Caki2 (cell line): ENCODE results near the gene SLC46A1. TPM values are rescaled to one million over a fixed set of nuclear protein-coding genes. Genes with fewer than 3 reads are reported as not detected.

Experiments
- DNase-seq: peaks from one replicate; pipeline ENCODE4 v3.0.0-alpha.2; 2015; ENCODE audit warnings: low read depth
- in situ Hi-C: cut with HindIII; loops from 2 replicates; pipeline ENCODE4 v1.10.0; 2016; ENCODE audit warnings: low sequenced_read_pairs, low pct_unique_long_range_greater_than_20kb, mixed read lengths
- total RNA-seq: library from RNA; depleted of rRNA; stranded (reverse); fragments of >200 nt; shearing (Covaris generic); gene quantifications from 2 replicates; pipeline ENCODE4 v1.2.3, GENCODE V29; 2014; ENCODE audit warnings: low replicate concordance

Gene SLC46A1
- total RNA-seq, 1 experiment from 2014 or later: 24.3 TPM

DNA sequence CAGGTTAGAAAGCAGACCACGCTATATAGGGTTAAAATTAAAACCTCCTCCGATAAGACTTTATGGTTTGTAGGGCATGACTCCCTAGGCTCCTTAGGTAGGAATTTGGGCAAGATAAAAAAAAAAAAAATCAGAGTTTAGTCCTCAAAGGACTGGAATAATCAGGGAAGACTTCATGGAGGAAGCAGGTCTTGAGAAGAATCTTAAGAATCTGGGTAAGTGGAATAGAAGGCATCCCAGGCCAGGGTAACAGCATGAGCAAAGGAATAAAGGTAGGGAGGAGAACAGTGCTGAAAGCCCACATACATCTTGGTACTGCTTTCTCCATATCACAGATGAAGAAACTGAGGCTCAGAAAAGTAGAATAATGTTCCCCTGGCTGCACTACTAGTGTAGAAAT is 15.4 kb downstream of the SLC46A1 start:
- in situ Hi-C loops: no loop called here
- DNase-seq: no peak

DNA sequence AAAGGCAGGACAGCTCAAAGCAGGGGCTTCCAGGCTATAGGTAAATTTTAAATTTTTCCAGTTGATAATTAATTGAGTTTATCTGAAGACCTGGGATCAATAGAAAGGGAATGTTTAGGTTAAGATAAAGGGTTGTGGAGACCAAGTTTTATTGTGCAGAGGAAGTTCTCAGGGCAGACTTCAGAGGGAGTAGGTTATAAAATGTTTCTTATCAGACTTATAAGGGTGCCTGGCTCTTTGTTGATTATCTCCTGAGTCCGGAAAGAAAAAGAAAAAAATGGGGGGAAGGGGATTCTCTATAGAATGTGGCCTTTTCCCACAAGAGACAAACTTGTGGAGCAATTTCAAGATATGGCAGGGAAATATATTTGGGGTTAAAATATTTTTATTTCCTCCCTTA is 15.9 kb downstream of the SLC46A1 start:
- DNase-seq: no peak
- in situ Hi-C loops: no loop called here

DNA sequence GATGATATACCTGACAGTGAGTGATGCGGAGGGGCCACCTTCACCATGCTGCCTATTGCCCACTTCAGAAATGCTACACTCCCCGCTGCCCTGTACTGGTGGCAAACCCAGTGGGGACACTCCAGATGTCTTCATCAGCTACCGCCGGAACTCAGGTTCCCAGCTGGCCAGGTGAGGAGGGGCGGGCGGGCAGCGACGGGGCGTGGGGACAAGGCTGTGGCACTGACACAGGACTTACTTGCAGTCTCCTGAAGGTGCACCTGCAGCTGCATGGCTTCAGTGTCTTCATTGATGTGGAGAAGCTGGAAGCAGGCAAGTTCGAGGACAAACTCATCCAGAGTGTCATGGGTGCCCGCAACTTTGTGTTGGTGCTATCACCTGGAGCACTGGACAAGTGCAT is 17.9 kb downstream of the SLC46A1 start:
- in situ Hi-C loops: no loop called here
- no peak for DNase-seq

DNA sequence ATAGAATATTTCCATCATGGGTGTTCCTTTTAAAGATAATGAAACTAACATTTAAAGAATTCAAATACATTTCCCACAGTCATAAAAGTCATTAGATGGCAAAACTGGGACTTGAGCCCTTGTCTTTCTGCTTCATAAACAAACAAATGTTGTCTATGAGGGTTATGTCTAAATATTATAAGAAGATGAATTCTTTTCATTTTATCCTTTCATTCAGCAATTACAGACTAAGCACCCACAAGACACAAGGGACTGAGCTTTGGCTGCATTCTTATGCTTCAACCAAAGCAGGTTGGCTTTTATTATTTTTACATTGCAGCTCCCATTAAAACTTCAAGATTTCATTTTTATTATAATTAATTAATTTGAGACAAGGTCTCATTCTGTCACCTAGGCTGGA is 19.6 kb downstream of the SLC46A1 start:
- in situ Hi-C loops: no loop called here

DNA sequence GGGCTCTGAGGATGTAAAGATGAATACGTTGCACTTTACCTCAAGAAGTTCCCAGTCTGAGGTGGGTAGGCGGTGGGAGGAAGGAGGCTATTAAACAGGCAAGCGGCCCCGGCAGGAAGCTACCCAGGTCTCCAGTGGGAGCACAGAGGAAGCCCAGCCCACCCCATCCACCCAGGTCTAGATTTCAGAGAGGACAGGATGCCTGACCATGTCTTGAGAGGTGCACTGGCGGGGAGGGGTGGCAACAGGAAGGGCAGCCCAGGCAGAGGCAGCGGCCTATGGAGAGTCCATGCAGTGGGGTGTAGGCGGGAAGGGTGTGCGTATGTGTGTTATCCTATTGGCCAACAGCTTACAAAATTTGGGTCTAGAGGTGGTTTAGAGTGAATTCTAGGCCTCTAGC is 20.6 kb downstream of the SLC46A1 start:
- no peak for DNase-seq
- in situ Hi-C loops: no loop called here

More for the DNA sequence above, 19.6 kb downstream of the SLC46A1 start:
- no peak for DNase-seq

DNA sequence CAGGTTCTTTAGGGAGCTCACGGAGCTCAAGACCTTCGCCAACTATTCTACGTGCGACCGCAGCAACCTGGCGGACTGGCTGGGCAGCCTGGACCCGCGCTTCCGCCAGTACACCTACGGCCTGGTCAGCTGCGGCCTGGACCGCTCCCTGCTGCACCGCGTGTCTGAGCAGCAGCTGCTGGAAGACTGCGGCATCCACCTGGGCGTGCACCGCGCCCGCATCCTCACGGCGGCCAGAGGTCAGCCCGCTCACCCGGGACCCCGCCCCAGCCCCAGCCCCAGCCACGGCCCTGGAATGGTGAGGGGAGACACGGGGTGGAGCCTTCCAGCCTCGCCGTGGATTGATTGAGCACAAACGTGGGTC is 21.0 kb downstream of the SLC46A1 start:
- in situ Hi-C loops: no loop called here
- no peak for DNase-seq

DNA sequence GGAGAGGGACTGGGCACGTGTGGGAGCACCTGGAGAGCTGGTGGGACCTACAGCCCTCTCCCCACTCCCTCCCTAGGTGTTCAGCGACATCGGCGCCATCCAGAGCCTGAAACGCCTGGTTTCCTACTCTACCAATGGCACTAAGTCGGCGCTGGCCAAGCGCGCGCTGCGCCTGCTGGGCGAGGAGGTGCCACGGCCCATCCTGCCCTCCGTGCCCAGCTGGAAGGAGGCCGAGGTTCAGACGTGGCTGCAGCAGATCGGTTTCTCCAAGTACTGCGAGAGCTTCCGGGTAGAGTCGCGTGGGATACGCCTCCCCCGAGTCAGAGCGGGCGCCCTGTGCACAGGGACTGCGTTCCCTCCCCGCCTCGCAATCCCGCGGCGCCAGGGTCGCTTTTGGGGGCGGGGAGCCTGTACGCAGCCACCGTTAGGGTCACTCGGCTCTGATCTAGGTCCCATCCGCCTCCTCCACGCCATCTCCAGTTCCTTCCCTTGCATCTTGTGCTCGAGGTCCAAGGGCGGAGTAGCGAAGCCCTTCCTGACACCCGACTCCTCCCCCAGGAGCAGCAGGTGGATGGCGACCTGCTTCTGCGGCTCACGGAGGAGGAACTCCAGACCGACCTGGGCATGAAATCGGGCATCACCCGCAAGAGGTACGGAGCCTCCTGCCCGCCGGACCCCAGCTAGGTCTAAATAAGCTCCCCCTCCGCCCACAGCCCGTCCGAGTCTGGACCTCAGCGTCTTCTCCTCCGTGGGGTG is 21.6 kb downstream of the SLC46A1 start:
- peak; percentile 80 for DNase-seq
- in situ Hi-C loops: no loop called here

DNA sequence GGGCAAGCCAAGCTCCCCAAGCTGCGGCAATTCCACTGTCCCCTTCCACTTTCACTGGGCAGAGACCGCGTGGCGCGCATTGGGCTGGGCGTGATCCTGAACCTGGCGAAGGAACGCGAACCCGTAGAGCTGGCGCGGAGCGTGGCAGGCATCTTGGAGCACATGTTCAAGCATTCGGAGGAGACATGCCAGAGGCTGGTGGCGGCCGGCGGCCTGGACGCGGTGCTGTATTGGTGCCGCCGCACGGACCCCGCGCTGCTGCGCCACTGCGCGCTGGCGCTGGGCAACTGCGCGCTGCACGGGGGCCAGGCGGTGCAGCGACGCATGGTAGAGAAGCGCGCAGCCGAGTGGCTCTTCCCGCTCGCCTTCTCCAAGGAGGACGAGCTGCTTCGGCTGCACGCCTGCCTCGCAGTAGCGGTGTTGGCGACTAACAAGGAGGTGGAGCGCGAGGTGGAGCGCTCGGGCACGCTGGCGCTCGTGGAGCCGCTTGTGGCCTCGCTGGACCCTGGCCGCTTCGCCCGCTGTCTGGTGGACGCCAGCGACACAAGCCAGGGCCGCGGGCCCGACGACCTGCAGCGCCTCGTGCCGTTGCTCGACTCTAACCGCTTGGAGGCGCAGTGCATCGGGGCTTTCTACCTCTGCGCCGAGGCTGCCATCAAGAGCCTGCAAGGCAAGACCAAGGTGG is 24.7 kb downstream of the SLC46A1 start:
- DNase-seq: no peak
- in situ Hi-C loops: no loop called here

DNA sequence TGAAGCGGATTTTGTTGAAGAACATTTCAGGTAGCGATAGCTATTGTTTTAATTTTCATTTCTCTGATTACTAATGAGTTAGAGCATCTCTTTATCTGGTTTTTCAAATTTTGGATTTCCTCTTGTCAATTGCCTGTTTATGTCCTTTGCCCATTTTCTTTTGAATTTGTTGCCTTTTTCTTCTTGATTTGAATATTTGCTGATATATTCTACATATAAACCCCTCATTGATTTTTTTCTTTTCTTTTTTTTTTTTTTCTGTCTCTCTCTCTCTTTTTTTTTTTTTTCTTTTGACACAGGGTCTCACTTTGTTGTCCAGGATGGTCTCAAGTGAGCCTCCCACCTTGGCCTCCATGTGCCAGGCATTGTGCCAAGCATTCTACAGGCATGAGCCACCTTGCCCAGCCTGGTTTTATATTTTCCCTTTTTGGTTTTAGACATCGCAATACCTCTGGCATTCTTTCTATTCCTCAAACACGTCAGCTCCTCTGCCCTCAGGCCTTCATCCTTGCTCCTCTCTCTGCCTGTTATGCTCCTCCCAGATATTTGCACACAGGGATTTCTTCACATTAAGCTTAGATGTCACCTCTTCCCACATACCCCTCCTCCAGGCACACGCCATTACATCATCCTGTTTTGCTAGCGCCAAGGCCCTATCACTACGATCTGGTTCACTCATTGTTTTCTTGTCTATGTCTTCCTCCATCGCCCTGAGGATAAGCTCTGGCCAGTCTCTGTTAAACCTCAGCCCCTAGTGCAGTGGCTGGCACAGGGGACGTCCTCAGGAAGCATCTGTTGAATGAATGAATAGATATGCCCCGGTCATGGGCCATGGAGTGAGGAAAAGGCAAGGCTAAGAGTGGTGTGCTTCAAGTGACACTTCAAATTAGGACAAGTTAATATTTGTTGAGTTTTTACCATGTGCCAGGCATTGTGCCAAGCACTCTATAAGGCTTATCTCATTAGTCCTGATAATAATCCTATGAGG is 25.9 kb downstream of the SLC46A1 start:
- in situ Hi-C loops: no loop called here
- no peak for DNase-seq

DNA sequence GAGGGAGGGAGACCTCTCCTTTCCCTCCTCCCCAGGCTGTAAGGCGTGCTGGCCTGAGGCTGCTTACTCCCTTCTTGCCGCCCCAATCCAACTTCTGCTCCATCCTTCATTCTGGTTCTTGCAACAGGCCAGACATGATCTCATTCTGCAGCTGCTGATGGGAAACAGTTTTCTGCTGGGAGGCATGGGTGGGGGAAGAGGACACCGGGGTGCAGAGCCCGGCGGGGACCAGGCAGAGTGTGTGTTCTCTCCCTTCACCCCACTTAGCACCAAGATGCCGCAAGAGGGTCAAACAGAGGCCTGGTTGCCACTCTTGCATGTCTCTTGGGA is 33.1 kb downstream of the SLC46A1 start:
- in situ Hi-C loops: no loop called here
- no peak for DNase-seq

DNA sequence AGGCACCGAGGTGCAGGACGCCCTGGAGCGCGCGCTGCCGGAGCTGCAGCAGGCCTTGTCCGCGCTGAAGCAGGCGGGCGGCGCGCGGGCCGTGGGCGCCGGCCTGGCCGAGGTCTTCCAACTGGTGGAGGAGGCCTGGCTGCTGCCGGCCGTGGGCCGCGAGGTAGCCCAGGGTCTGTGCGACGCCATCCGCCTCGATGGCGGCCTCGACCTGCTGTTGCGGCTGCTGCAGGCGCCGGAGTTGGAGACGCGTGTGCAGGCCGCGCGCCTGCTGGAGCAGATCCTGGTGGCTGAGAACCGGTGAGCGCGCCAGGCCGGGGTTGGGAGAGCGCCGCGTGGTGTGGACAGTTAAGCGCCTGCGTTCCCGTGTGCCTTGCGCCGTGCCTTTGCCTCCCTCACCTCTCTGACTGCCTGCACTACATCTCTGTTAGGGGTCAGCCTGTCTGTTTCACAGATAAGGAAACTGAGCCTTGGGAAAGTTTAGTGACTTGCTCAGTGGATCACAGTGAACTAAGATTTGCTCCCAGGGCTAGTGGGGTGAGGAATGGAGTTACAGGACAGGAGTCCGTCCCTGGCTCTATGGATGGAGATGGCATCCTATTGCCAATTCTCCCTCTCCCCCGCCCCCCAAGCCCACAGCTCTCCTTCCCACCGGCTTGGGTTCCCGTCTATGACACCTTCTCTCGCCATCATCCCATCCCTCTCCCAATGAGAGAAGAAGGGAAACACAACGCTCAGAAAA is 33.6 kb downstream of the SLC46A1 start:
- in situ Hi-C loops: no loop called here
- no peak for DNase-seq

DNA sequence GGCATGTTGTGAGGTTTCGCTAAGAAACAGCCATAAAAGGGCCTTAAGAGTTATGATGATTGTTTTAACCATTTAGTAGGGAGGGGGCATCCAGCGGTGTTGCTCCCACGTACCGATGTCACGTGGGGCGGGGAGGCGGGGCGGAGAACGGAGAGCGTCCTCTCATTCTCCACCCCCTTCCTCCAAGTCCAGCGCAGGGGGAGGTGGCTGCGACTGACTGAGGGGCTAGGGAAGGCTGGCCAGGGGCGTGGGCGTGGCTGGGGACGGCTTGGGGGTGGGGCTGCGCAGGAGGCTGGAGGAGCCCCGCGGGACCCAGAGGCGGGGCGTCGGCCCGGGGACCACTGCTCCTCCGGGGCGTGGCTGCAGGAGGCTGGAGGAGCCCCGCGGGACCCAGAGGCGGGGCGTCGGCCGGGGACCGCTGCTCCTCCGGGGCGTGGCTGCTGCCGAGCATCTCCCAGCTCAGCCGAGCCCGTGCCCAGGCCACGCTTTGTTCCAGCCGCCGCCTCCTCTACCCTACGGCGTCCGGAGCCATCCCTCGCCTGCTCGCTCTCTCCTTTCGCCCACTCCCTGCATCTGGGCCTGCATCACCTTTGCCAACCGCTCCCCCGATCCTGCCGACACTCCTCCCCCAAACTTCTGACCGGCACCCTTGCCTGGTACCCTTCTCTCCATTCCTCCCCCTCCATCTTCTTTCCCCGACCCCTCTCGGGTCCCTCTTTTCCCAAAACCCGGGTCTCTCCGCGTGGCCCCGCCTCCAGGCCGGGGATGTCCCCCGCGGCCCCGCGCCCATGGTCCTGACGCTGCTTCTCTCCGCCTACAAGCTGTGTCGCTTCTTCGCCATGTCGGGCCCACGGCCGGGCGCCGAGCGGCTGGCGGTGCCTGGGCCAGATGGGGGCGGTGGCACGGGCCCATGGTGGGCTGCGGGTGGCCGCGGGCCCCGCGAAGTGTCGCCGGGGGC is 34.5 kb downstream of the SLC46A1 start, which contains the start of gene SARM1:
SARM1 (plus strand) TSS at position 450 of the 958 bp plus-strand sequence; CDS start at position 789, 339 bp downstream.
- in situ Hi-C loops: no loop called here
- peak; percentile 91 for DNase-seq

DNA sequence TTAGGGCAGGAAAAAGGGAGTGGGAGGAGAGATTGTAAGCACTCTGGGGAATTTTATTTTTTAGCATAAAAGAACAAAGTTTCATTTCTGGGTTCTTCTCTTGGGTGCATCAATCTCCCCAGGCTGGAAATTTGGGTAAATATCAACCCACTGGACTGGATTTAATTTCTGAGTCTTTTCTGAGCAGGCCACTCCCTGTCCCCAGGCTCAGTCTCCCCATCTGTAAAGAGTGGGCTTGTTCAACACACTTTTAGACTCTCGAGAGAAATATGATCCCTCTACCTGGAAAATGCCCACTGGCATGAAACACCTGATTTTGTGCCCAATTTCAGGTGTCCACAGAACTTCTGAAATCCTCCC is 35.3 kb downstream of the SLC46A1 start:
- DNase-seq: no peak
- in situ Hi-C loops: no loop called here

DNA sequence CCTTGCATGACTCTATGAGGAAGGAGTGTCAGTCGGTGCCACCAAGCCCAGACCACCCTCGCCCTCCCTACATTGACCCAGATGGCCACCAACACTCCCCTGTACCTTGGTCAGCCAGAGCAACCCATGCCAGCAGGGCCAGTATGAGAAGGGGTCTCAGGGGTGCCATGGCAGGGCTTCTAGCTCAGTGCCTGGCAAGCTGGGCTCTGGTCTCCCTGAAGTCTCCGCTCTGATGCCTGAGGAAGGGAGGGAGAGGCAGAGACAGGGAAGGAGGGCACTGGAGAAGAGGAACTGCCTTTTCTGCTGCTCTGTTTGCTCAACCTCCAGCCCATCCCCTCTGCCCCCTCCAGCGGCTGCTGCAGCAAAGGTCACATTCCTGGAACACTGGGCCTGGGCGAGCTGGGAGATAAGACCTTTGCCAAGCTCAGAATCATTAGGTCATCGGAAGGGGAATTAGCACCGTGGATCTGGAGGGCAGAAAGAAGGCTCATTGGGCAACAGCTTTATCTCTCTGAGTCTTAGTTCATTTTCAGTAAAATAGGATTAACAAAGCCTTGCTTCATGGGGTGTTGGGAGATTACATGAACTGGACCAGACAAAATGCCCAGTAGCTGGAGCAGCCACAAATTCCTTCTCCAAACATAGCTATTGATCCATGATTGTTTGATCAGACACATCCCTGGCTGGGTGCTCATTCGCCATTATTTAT is 35.8 kb downstream of the SLC46A1 start, which contains the start of gene VTN:
VTN (minus strand) TSS at position 273 of the 709 bp plus-strand sequence; CDS start at position 169, 104 bp downstream.
- in situ Hi-C loops: no loop called here
- DNase-seq: peak; percentile 64

DNA sequence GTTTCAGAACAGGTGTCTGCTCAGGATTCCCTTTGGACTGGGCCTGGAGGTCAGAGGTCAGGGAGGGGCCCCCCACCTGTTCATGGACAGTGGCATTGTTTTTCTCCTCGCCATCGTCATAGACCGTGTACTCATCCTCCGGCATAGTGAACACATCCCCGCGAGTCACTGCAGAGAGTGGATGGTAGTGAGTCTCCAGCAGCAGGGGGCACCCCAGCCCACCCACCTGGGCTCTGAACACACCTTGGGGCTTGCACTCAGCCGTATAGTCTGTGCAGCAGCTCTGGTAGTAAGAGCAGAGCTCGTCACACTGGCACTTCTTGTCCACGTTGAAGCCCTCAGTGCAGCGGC is 36.4 kb downstream of the SLC46A1 start:
- DNase-seq: no peak
- in situ Hi-C loops: no loop called here

DNA sequence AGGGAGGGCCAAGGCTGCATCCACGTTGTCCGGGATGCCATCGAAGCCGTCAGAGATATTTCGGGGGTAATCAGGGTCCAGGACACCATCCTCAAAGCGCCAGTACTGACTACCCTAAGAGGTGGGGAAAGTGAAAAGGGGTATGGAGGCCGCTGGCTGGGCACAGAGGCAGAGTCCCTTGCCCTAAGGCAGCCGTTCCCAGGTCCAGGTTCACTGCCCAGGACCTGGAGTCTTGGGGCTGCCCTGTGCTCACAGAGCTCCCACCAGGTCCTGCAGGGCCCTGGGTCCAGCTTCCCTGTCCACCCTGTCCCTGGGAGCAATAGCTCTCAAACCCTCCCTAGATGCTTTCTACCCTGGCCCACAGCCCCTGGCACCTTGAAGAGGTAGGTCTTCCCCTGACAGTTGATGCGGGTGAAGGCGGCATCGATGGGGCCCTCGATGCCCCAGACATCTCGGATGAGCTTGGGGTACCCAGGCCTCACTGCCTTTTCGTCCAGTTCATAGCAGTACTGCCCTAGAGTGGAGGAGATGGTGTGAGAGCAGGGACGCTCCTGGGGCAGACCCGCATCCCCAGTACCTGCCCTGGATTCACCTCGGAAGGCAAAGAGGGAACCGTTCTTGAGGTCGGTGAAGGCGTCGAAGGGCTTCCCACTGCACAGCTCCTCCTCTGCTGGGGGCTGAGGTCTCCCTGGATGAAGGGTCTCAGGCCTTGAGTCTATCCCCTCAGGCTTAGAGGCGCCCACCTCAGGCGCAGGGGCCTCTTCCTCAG is 36.9 kb downstream of the SLC46A1 start:
- in situ Hi-C loops: no loop called here

More for the DNA sequence above, 36.9 kb downstream of the SLC46A1 start:
- no peak for DNase-seq
